ENCODE data around the gene ARPP19.

GRCh38 chr15:52615302-52615701 lies 46.5 kb upstream of the ARPP19 start:
- no peak for TF ChIP-seq ZSCAN18 (CRISPR knock-in tag; IDR thresholded peaks at IDR 0.05)
- TF ChIP-seq ETV6 (CRISPR knock-in tag; IDR thresholded peaks at IDR 0.05): no peak
- TF ChIP-seq ZNF281 (CRISPR knock-in tag; IDR thresholded peaks at IDR 0.05): no peak
- no peak for TF ChIP-seq ZNF423 (CRISPR knock-in tag; IDR thresholded peaks at IDR 0.05)
- no peak for TF ChIP-seq ATF2 (CRISPR knock-in tag; IDR thresholded peaks at IDR 0.05; ENCODE audit: borderline replicate concordance, low read depth)
- no peak for TF ChIP-seq ARID4B (CRISPR knock-in tag; IDR thresholded peaks at IDR 0.05; ENCODE audit: borderline replicate concordance)
- no peak for TF ChIP-seq CTCF (IDR thresholded peaks at IDR 0.05)
- TF ChIP-seq ZNF232 (CRISPR knock-in tag; IDR thresholded peaks at IDR 0.05): no peak
- TF ChIP-seq NR3C1 (CRISPR knock-in tag; conservative IDR thresholded peaks at IDR 0.05; ENCODE audit: low read depth): no peak

Data from WTC11 (cell line).